Activated T-helper 2 cell treated with anti-CD3 and anti-CD28 coated beads, Interferon-gamma antibody, Interleukin-2, Interleukin-4, amounts not matched to agents 10 μg/mL and 5 μg/mL and 100 μg/mL, durations not matched to agents 14 hours and 24 hours and 36 hours (primary cell): Measurements from ENCODE around the gene SETD7. TPM values are rescaled to one million over a fixed set of nuclear protein-coding genes. Genes with fewer than 3 reads are reported as not detected.

Experiments
- total RNA-seq: library from RNA; stranded (reverse); gene quantifications from 2 replicates; pipeline ENCODE4 v1.2.3, GENCODE V29; 2022

Gene SETD7
- total RNA-seq, 1 donor from 2014 or later: 20.7 TPM

Other genes starting within 250 kb of the SETD7 start
- gene RAB33B, start 102.1 kb downstream of the SETD7 start, total RNA-seq: 3.8 and 4.5 TPM in 2 replicates
- 29.5 and 32.5 TPM in 2 replicates for gene MGST2, start 109.6 kb upstream of the SETD7 start, total RNA-seq